Fibroblast of pulmonary artery (primary cell): Measurements from ENCODE around the gene SLC14A1.

Experiments
- DNase-seq: peaks from one replicate; pipeline ENCODE4 v3.0.0-alpha.2; 2010; ENCODE audit warnings: low read depth
- H3K4me3 ChIP-seq: replicated peaks from 2 replicates; pipeline ENCODE4 v1.5.1; 2011; ENCODE audit warnings: low read depth, mild to moderate bottlenecking, control low read depth, low read length, moderate library complexity
- TF ChIP-seq, protein P1 (sequence below): IDR thresholded peaks from 2 replicates; pipeline ENCODE4 v1.5.1; 2011; ENCODE audit warnings: mild to moderate bottlenecking, control low read depth, low read length, inconsistent platforms; ENCODE audit errors: missing control alignments

The SLC14A1 gene

GRCh38 chr18:45786941-45787340 is 63.0 kb downstream of the SLC14A1 start:
- no peak overlapping the region for H3K4me3 ChIP-seq
- no peak for DNase-seq
- TF ChIP-seq, protein P1, sequence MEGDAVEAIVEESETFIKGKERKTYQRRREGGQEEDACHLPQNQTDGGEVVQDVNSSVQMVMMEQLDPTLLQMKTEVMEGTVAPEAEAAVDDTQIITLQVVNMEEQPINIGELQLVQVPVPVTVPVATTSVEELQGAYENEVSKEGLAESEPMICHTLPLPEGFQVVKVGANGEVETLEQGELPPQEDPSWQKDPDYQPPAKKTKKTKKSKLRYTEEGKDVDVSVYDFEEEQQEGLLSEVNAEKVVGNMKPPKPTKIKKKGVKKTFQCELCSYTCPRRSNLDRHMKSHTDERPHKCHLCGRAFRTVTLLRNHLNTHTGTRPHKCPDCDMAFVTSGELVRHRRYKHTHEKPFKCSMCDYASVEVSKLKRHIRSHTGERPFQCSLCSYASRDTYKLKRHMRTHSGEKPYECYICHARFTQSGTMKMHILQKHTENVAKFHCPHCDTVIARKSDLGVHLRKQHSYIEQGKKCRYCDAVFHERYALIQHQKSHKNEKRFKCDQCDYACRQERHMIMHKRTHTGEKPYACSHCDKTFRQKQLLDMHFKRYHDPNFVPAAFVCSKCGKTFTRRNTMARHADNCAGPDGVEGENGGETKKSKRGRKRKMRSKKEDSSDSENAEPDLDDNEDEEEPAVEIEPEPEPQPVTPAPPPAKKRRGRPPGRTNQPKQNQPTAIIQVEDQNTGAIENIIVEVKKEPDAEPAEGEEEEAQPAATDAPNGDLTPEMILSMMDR = no peak

DNA sequence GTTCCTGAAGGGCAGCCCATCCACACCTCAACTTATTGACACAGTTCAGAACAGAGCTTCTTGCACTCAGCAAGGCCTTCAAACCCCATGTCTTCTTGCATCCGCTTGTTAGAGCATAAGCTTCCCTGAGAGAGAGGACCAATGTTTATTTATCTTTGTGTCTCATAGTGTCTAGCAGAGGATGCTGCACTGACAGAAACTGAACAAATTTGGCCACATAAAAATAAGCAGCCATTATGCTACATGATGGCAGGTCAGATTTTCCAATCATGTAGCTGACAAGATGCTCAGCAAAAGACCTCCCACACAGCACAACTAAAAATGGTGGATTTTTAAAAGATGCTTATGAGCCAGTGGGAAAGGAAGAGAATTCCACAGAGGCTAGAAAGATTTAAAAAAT is 63.4 kb downstream of the SLC14A1 start:
- DNase-seq = no peak
- TF ChIP-seq, protein P1 = no peak
- no peak overlapping the region for H3K4me3 ChIP-seq

- no peak overlapping the region for H3K4me3 ChIP-seq
- no peak for DNase-seq
- TF ChIP-seq, protein P1 = no peak
These were observed 64.9 kb downstream of the SLC14A1 start for GRCh38 chr18:45788861-45789260.

GRCh38 chr18:45792506-45793263 is 68.7 kb downstream of the SLC14A1 start:
- DNase-seq = peak; percentile 63
- TF ChIP-seq, protein P1 = no peak
- no peak overlapping the region for H3K4me3 ChIP-seq

DNA sequence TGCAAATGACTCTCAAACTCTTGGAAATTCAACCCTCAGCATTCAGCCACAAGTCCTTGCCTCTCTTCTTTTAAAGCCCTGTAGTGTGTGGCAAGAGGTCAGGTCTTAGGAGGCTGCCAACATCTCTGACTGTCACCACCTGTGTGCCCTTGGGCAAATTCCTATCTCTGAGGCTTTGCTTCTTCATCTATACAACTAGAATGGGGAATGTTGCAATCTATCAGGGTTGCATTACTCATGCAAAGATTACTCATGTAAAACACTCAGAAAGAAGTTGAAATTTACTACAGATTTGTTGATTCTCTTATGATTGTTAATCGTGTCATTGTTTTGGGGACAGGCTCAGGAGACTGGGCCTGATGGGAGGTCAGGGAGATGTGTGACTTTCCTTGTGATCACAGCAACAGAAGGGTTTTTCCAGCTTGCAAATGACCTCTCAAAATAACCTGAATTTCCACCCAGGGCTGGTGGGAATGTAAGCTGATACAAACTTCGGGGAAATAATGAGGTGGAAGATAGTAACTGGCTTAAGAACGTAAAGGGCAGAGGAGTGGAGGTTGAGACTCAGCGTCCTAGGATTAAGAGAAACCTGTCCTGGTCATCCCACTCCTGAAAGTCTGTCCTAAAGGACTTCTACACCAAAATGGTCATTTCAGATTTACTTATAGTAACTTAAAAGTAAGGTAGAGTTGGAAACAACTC is 69.4 kb downstream of the SLC14A1 start:
- TF ChIP-seq, protein P1 = no peak
- no peak overlapping the region for H3K4me3 ChIP-seq
- DNase-seq = peak; percentile 81

DNA sequence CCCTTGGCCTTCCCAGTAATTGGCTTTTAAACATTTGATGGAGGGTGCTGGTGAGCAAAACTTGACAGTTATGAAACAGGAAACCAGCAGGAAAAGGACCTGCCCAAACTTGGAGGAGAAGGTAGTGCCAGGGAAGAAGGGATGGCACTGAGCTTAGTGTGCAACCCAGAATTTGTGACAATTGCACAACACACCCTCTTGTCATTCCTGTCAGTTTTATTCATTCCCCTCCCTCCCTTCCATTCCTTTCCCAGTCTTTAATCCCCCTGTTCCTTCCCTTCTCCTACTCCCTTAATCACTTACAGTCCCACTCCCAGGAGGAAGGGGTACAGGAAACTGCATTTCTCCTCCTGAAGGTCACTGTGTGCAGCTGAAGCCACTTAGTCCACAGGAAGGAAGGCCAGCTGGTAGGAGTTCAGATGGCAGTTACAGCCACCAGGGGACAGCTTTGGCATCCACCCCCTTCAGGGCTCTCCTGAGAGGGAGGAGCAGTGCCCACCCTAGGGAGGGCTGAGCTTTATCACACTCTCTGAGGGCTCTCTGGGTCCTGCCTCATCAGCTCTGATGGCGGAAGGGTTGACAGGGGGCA is 77.5 kb downstream of the SLC14A1 start:
- DNase-seq = no peak
- TF ChIP-seq, protein P1 = no peak
- H3K4me3 ChIP-seq = no peak overlapping the region
